ENCODE results near the gene PIK3AP1.
"Not testable (repeated sequence)": the region's sequence is repeated elsewhere in the genome, so short reads cannot be mapped to it uniquely, and the experiment has no call there.

DNA sequence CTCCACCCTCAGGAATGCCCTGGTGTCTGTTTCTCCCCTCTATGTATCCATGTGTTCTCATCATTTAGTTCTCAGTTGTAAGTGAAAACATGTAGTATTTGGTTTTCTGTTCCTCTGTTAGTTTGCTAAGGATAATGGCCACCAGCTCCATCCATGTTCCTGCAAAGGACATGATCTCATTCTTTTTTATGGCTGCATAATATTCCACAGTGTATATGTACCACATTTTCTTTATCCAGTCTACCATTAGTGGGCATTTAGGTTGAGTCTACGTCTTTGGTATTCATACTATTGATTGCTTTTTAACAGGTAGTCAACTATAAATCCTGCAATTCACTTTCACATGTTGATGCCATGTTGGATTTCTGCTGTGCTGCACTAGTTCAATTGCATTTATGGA lies 39.9 kb downstream of the PIK3AP1 start:
- not testable (repeated sequence) for TF ChIP-seq EZH2phosphoT487 (IDR thresholded peaks at IDR 0.05; ENCODE audit: borderline replicate concordance, low read length)
- TF ChIP-seq, protein P1, sequence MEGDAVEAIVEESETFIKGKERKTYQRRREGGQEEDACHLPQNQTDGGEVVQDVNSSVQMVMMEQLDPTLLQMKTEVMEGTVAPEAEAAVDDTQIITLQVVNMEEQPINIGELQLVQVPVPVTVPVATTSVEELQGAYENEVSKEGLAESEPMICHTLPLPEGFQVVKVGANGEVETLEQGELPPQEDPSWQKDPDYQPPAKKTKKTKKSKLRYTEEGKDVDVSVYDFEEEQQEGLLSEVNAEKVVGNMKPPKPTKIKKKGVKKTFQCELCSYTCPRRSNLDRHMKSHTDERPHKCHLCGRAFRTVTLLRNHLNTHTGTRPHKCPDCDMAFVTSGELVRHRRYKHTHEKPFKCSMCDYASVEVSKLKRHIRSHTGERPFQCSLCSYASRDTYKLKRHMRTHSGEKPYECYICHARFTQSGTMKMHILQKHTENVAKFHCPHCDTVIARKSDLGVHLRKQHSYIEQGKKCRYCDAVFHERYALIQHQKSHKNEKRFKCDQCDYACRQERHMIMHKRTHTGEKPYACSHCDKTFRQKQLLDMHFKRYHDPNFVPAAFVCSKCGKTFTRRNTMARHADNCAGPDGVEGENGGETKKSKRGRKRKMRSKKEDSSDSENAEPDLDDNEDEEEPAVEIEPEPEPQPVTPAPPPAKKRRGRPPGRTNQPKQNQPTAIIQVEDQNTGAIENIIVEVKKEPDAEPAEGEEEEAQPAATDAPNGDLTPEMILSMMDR (conservative IDR thresholded peaks at IDR 0.05; ENCODE audit: low read depth, low read length), result not testable (repeated sequence)

All from PC-3 (cell line).